ENCODE measurements around the gene LRRC61. TPM values are rescaled to one million over a fixed set of nuclear protein-coding genes. Genes with fewer than 3 reads are reported as not detected.
A peak's percentile ranks its signal among the peaks of the same experiment; 100 is the strongest.

LRRC61 gene
- total RNA-seq, 1 experiment from 2014 or later = 35.8 TPM

- H3K4me1 ChIP-seq = peaks cover 14% of the 10 kb centered on the region; the same call in 1 of the 2 replicates
- Mint-ChIP-seq H3K36me3 (ENCODE audit: insufficient read depth, unreplicated experiment) (peaks cover 21% of the 10 kb centered on the region), H3K4me1 (ENCODE audit: low read depth, unreplicated experiment) (peaks cover under 1% of the 10 kb centered on the region), H3K4me3 (ENCODE audit: unreplicated experiment) (no peak overlapping the region), H3K27ac (ENCODE audit: unreplicated experiment) (no peak overlapping the region), H3K27me3 (ENCODE audit: insufficient read depth, unreplicated experiment) (no peaks in the 10 kb centered on the region), H3K9me3 (ENCODE audit: unreplicated experiment) (peaks cover 3% of the 10 kb centered on the region)
- H3K9me3 ChIP-seq = no peaks in the 10 kb centered on the region
- POLR2A ChIA-PET = interaction anchor here (0.7 kb wide), 1 partner anchor 12 kb away, joined by 4 read pairs; no protein-coding TSS in a partner anchor
- intact Hi-C loops (cut with micrococcal nuclease; ENCODE audit: unreplicated experiment) = no loop called here
- CTCF ChIA-PET = no interaction called here
- no peaks in the 10 kb centered on the region for H3K27me3 ChIP-seq (replicated peaks; ENCODE audit: control insufficient read depth, insufficient read depth, low read length)
- no peak overlapping the region for H3K4me3 ChIP-seq (ENCODE audit: low read depth, low read length)
- no peak for DNase-seq
- no TSS peak for BruUV-seq (replicated peaks)
- H3K36me3 ChIP-seq (ENCODE audit: control insufficient read depth, insufficient read depth, low read length) = peaks cover 2% of the 10 kb centered on the region; the same call in 1 of the 2 replicates
- TF ChIP-seq, protein P1, sequence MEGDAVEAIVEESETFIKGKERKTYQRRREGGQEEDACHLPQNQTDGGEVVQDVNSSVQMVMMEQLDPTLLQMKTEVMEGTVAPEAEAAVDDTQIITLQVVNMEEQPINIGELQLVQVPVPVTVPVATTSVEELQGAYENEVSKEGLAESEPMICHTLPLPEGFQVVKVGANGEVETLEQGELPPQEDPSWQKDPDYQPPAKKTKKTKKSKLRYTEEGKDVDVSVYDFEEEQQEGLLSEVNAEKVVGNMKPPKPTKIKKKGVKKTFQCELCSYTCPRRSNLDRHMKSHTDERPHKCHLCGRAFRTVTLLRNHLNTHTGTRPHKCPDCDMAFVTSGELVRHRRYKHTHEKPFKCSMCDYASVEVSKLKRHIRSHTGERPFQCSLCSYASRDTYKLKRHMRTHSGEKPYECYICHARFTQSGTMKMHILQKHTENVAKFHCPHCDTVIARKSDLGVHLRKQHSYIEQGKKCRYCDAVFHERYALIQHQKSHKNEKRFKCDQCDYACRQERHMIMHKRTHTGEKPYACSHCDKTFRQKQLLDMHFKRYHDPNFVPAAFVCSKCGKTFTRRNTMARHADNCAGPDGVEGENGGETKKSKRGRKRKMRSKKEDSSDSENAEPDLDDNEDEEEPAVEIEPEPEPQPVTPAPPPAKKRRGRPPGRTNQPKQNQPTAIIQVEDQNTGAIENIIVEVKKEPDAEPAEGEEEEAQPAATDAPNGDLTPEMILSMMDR (IDR thresholded peaks at IDR 0.05; ENCODE audit: insufficient read depth in 1 of 2, low read depth in 1 of 2, low read length in 1 of 2, severe bottlenecking in 1 of 2, unreplicated experiment in 1 of 2) = no peak
Observed at GRCh38 chr7:150365194-150365593, 42.0 kb downstream of the LRRC61 start.

GRCh38 chr7:150365673-150366398 is 42.7 kb downstream of the LRRC61 start:
- Histone ChIP-seq H3K4me3 (ENCODE audit: low read depth, low read length) (no peak overlapping the region), H3K36me3 (ENCODE audit: control insufficient read depth, insufficient read depth, low read length) (peaks cover 2% of the 10 kb centered on the region; the same call in 1 of the 2 replicates), H3K9me3 (no peaks in the 10 kb centered on the region), H3K27me3 (replicated peaks; ENCODE audit: control insufficient read depth, insufficient read depth, low read length) (no peaks in the 10 kb centered on the region), H3K4me1 (peaks cover 17% of the 10 kb centered on the region)
- H3K4me1 Mint-ChIP-seq (ENCODE audit: low read depth, unreplicated experiment) = no peaks in the 10 kb centered on the region
- TF ChIP-seq, protein P1 (IDR thresholded peaks at IDR 0.05; ENCODE audit: insufficient read depth in 1 of 2, low read depth in 1 of 2, low read length in 1 of 2, severe bottlenecking in 1 of 2, unreplicated experiment in 1 of 2) = no peak
- intact Hi-C loops (cut with micrococcal nuclease; ENCODE audit: unreplicated experiment) = no loop called here
- ChIA-PET POLR2A (interaction anchor here (0.7 kb wide), 1 partner anchor 12 kb away, joined by 4 read pairs; no protein-coding TSS in a partner anchor), CTCF (no interaction called here)
- no peak overlapping the region for H3K27ac Mint-ChIP-seq (ENCODE audit: unreplicated experiment)
- no TSS peak for BruUV-seq (replicated peaks)
- peaks cover 26% of the 10 kb centered on the region for H3K36me3 Mint-ChIP-seq (ENCODE audit: insufficient read depth, unreplicated experiment)
- H3K9me3 Mint-ChIP-seq (ENCODE audit: unreplicated experiment) = no peaks in the 10 kb centered on the region
- no peak for DNase-seq
- no peaks in the 10 kb centered on the region for H3K27me3 Mint-ChIP-seq (ENCODE audit: insufficient read depth, unreplicated experiment)
- no peak overlapping the region for H3K4me3 Mint-ChIP-seq (ENCODE audit: unreplicated experiment)

DNA sequence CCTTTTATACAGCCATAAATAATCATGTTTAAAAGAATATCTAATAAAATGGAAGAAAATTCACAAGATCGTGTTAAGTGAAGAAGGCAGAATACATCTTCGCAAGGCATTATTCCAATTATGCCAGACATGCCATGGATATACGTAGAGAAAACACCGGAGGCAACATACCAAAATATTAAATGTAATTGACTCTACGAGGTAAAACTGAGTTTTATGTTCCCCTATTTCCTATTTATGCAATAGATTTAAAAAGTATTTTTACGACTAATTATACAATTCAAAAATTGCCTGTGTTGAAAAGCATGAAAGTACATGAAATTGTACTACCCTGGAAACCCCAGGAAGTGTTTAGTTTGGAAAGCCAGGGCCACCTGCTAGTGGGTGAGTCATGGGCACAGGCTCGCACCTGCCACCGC is 44.5 kb downstream of the LRRC61 start:
- intact Hi-C loops (cut with micrococcal nuclease; ENCODE audit: unreplicated experiment) = loop anchor here (1.0 to 2.0 kb wide), 3 partner anchors 38 to 53 kb away; partner anchors contain the start of genes ACTR3C and LRRC61
- Mint-ChIP-seq H3K4me3 (ENCODE audit: unreplicated experiment) (peak overlapping the region; percentile 88), H3K9me3 (ENCODE audit: unreplicated experiment) (no peaks in the 10 kb centered on the region), H3K4me1 (ENCODE audit: low read depth, unreplicated experiment) (no peaks in the 10 kb centered on the region), H3K36me3 (ENCODE audit: insufficient read depth, unreplicated experiment) (peaks cover 35% of the 10 kb centered on the region), H3K27ac (ENCODE audit: unreplicated experiment) (peak overlapping the region; percentile 99), H3K27me3 (ENCODE audit: insufficient read depth, unreplicated experiment) (no peaks in the 10 kb centered on the region)
- TF ChIP-seq, protein P1 (IDR thresholded peaks at IDR 0.05; ENCODE audit: insufficient read depth in 1 of 2, low read depth in 1 of 2, low read length in 1 of 2, severe bottlenecking in 1 of 2, unreplicated experiment in 1 of 2) = no peak
- CTCF ChIA-PET = interaction anchor here (1.3 to 2.8 kb wide), 2 partner anchors 10 to 13 kb away, joined by 3 to 9 read pairs; no protein-coding TSS in a partner anchor
- POLR2A ChIA-PET = interaction anchor here (1.1 to 2.2 kb wide), 3 partner anchors 10 to 42 kb away, joined by 5 to 29 read pairs (median 5); no protein-coding TSS in a partner anchor
- H3K27me3 ChIP-seq (replicated peaks; ENCODE audit: control insufficient read depth, insufficient read depth, low read length) = no peaks in the 10 kb centered on the region
- BruUV-seq (replicated peaks) = no TSS peak
- H3K4me1 ChIP-seq = peaks cover 17% of the 10 kb centered on the region
- peaks cover 5% of the 10 kb centered on the region; the same call in 1 of the 2 replicates for H3K36me3 ChIP-seq (ENCODE audit: control insufficient read depth, insufficient read depth, low read length)
- no peaks in the 10 kb centered on the region for H3K9me3 ChIP-seq
- DNase-seq = no peak
- H3K4me3 ChIP-seq (ENCODE audit: low read depth, low read length) = peak overlapping the region; percentile 91

Data from Caco-2 (cell line).